Superior temporal gyrus (tissue), 1 donor: Measurements from ENCODE around the gene EPHA2.
A peak's percentile ranks its signal among the peaks of the same experiment; 100 is the strongest.
"Not testable (repeated sequence)": the region's sequence is repeated elsewhere in the genome, so short reads cannot be mapped to it uniquely, and the experiment has no call there.

Source experiments
- DNase-seq: peaks from one replicate; pipeline ENCODE4 v3.0.0-alpha.2; 2016; ENCODE audit errors: extremely low spot score

The EPHA2 gene

DNA sequence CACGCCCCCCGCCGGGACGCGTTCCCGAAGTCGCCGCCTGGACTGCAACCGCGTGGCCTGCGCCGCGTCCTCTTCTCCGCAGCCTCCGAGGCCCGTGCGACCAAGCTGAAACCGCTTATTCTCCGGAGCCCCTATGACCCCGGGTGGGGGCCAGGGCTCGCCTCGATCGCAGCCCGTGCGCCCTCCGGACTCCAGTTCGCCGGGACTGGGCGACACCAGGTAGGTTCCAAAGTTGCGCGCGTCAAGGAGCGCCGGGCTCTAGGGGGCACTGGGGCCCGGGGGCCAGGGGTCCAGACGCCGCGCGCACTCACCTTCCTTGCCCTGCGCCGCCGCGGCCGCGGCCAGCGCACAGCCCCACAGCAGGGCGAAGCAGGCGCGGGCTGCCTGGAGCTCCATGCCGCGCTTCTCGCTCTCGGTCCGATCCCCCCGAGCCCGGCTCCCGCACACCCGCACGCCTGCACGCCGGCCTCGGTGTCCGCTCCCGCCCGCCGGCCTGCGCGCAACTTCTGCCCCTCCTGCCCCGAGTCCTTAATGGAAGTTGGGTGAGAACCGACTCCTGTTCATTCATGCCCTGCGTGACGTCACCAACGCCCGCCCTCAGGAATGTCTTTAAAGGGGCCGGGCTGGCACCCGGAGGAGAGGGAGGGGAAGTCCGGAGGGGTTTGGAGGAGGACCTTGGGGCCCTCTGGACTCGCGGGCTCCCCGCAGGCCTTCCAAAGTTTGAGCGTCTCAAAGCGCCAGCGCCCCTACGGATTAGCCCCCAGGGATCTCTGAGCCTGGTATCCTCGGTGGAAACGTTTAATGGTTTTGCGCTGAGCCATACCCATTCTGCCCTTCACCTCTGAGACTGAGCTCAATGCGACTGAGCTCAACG lies at the start of gene EPHA2:
Gene EPHA2 (minus strand): TSS at position 533 of the 874 bp plus-strand sequence. CDS start 137 bp downstream, at position 396.
- DNase-seq, result peak; percentile 40

DNA sequence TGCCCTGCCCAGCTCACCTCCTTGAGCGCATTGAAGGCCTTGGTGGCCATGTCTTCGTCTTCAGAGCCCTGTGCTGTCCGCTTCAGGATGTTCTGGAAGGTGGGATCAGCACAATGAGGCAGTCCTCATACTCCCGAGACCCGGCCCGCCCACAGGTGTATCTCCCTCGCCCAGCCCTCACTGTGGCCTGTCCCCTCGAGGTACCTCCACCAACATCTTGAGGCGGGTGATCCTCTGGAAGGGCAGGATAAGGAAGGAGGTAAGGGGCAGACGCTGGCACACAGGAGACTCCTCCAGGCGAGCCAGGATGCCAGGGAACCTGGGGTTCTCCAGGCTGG lies 49.4 kb upstream of the EPHA2 start:
- DNase-seq, result no peak

DNA sequence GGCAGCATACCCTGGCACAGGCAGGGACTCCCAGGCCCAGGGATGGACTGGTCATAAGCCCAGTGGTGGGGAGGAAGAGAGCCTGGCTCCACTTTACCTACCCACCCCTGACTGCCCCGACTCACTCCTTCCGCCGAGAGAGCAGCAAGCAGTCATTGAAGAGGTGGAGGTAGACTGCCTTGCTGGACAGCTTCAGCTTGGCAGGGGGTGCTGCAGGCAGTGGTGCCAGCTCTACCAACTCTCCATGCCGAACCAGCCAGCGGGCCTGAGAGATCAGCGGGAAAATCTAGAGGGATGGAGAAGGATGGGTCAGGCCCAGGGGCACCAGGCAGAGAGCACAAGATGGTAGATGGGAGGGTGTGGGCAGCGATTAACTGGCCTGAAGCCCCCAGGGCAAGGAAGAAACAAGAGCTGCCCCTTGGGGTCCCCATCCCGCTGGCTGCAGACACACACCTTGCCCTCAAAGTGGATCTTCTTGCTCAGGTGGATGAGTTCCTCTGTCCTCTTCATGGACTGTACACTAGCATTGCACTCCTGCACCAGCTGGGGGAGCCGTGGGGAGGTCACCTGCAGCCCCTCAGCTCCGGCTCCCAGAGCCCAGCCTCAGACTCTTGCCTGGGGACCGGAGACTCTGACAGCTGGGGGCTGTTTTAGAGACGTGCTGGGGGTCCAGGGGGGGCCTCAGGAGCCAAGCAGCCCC lies 48.9 kb upstream of the EPHA2 start:
- DNase-seq, result no peak

DNA sequence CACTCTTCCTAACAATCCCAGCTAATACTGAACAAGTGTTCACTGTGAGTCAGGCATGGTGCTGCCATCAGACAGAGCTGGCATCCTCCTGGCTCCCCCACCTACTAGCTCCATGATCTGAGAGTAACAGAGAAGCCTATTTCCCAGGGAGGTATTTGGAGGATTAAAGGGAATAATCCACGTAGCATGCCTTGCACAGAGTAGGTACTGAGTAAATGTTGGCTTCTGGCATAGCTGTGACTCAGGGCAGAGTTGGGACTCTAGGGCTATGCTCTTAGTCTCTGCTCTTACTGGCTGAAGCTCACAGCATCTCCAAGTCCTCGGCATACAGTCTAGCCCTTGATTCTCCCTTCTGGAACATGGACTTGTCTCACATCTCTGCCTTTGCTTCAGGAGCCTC lies 48.3 kb upstream of the EPHA2 start:
- no peak for DNase-seq

DNA sequence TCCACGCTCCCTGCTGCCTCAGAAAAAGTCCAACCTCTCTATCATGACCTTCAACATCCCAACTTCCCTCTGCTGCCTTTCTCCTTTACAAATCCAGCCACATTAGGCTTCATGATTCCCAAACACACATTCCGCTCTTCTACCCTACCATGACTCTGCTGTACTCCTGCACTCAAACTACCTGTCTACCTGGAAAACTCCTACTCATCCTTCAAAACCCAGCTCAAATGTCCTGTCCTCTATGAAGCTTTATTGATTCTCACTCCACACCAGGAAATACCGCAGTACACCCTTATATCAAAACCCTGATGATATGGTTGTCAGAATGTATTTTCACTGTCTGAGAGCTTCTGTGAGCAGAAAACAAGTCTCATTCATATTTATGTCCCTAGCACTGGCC lies 47.7 kb upstream of the EPHA2 start:
- DNase-seq, result no peak

DNA sequence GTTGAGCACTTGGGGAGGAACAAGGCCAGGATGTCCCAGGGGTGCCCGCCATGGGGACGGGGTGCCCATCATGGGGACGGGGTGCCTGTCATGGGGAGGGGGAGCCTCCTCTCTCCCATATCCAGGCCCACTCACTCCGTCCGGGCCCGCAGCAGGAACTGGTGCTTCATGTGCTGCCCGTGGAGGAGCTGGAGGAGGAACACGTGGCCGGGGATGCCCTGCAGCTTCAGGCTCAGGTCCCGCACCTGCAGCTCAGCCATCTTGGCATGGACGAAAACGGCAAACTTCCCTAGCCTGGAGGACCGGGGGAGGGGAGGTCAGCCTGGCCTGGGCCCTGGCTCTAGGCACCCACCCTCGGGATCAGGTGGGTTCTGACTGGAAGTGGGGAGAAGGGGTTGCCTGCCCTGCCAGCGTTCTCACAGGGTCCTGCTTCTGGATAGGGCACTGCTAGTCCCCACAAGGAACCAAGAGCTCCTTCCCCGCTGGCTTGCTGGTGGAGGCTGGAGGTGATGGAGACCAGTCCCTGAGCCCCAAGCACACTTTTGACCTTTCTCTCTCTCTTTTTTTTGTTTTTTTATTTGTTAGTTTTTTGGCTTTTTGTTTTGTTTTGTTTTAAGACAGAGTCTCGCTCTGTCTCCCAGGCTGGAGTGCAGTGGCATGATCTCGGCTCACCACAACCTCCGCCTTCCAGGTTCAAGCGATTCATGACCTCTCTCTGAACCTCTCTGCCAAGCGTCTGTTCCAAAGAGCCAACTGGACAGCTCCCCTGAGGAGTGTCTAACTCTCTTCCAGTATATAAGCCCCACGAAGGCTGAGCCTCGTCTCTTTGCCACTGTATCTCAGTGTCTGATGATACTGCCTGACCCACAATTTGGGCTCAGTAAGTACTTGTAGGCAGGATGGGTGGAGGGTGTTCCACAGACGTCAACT lies 46.7 kb upstream of the EPHA2 start:
- no peak for DNase-seq

DNA sequence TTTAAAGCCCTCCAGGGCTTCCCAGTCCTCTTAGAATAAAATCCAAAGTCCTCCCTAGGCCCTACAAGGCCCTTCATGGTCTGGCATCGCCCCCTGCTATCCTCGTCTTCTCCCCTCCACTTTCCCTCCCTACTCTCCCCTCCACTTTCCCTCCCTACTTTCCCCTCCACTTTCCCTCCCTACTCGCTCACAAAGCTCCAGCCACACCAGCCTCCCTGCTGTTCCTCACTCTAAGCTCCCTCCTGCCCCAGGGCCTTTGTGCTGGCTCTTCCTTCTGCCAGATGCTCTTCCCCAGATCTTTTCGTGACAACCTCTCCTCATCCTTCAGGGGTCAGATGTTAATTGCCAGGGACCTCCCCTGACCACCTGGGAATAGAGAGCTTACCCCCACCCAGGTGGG lies 43.8 kb upstream of the EPHA2 start:
- no peak for DNase-seq

DNA sequence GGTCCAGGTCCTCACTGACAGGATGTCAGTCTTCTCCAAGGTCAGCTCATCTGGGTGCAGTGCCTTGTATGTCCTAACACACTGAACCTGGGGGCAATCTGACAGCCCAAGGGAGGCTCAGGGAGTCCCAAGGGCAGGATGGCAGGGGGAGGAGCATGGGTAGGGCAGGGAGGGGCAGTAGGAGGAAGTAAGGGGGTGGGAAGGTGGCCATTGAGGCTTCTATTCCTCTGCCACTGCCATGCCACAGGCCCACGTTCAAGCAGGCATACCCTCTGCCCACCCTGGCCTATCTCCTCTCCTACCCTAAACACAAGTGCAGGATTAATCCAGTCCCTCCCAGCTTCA lies 43.3 kb upstream of the EPHA2 start:
- no peak for DNase-seq

DNA sequence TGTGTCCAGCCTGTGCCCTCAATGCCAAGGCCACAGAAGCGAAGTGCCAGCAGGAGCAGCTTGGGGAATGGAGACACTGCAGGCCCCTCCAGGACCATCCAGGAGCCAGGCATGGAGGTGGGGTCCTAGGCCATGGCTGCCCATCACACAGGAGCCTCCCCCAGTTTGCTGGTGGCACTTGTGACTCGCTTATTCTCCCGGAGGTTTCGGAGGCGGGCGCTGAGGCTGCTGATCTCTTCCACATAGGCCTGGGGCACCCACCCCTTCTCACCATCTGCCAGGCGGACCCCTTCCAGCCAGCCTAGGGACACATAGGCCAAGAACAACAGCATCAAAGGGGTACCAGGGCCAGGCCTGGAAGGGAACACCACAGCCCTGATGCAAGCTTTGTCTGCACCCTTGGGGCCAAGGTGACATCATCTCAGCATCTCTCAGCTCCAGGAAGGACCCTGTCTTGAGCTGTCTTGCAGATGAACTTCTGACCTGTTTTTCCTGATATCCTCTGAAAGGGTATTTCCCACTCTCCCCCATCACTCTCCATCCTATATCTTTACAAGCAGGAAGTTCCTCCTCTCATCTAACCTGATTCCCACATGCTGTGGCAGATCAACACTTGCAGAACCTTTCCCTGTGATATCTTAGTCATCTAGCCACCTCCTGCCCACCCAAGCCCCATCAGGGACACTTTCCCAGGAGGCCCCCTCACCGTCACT lies 42.7 kb upstream of the EPHA2 start:
- DNase-seq, result no peak

DNA sequence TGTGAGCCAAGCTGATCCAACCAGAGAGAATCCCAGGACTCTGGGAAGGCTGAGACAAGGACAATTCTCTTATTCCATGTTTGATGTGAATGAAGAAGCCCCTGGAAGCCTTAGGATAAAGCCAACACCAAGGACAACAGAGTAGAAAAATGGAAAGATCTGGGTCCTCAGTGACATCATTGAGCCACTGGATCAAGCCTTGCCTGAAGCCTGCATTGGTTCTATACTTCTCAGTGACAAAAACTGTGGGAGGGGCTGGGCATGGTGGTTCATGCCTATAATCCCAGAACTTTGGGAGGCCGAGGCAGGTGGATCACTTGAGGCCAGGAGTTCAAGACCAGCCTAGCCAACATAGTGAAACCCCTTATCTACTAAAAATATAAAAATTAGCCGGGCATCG lies 41.0 kb upstream of the EPHA2 start:
- no peak for DNase-seq

DNA sequence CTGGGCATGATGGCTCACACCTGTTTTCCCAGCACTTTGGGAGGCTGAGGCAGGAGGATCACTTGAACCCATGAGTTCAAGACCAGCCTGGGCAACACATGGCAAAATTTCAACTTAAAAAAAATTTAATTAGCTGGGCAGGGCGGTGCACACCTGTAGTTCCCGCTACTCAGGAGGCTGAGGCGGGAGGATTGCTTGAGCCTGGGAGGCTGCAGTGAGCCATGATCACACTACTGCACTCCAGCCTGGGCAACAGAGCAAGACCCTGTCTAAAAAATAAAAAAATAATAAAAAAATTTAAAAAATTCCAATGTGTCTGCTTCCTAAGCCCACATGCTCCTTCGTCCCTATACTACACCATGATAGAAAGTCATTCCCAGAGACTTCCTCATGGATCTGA lies 40.3 kb upstream of the EPHA2 start:
- DNase-seq, result not testable (repeated sequence)

DNA sequence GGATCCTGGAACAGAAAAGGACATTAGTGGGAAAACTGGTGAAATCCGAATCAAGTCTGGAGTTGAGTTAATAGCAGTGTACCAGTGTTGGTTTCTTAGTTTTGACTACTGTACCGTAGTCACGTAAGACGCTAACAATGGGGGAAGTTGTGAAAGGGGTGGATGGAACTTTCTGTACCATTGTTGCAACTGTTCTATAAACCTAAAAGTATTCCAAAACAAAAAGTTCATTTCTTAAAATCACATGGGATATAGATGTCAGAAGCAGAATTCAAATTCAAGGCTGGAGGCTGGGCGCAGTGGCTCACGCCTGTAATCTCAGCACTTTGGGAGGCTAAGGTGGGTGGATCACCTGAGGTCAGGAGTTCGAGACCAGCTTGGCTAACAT lies 39.6 kb upstream of the EPHA2 start:
- DNase-seq, result no peak

DNA sequence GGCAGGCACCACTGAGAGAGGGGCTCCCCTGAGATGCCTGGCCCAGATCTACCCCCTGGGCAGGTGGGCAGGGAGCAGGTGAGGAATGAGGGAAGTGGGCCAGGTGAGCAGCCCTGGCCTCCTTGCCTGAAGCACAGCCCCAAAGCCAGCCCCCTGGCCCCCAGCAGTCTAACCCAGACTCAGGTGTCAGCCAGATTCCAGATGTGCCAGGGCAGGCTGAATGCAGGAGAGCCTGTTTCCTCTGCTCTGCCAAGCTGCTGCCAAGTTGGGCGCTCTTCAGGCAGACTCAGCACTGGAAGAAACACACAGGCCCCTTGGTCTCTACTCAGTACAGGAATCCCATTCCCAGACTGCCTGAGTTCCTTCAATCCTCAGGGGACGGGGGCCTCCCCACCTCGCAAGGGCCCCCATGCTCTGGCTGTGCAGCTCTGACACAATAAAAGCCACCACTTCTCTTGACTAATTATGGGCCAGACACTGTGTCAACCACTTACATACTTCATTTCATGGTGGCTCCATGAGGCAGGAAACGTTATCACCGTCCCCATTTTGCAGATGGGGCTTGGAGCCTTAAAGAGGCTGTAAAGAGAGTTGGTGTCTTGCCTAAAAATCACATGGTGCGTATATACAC lies 36.2 kb upstream of the EPHA2 start:
- DNase-seq, result no peak

DNA sequence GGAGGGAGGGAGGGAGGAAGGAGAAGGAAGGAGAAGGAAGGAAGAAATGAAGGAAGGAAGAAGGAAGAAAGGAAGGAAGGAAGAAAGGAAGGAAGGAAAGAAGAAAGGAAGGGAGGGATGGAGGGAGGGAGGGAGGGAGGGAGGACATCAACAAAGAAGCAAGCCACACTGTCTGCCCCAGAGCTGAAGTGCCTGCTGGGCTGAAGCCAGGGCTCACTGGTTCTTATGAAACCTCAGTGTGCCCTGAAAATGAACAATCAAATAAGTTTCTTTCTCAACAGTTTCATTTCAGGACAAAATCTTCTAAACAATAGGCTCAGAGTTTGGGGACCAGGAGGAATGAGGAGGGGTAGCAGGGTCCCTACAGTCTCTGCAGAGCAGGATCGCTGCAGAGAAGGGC lies 35.4 kb upstream of the EPHA2 start:
- no peak for DNase-seq

DNA sequence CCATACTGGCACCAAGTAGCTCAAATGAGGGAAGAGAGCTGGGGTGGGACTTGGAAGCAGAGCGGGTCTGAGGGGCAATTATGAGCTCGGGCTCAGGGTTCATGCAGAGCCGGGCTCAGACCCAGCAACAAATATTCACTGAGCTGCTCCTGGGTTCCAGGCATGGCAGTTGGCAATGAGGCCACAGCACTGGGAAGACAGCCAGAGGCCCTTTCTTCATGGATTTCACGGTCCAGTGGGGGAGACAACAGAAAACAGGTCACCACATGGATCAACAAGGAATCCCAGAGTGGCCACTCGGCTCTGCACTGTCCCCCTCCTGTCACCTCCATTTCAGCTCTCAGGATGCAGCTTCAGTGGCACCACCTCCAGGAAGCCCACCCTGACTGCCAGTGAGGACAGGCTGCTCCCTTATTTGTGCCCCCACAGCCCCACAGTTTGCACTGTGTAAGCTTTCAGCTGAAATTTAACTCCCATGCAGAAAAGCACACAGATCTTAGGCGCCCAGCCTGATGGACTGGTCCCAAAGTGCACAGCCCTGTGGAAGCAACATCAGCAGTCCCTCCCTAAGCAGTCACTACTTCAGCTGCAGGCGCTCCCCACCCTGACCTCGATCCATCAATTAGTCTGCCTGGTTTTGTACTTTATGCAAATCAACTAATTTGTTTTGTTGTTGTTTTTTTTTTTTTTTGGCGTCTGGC lies 34.2 kb upstream of the EPHA2 start:
- peak; percentile 25 for DNase-seq

DNA sequence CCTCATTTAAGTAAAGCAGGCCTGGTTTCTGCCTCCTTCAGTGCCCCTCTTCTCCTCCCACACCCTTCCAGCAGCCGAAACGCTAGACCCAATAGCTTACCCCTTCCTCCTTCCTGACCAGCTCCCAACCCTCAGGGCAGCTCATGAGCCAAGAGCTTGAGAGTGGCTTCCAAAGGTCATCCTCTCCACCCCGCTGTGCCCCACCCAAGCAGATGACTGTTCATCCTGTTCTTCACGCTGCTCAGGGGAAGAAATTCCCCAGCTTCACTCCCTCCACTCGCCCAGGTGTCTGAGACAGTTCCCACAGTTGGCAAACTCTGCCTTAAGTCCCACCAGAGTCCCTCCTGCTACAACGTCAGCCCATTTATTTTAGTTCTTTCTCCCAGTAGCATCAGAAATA lies 33.1 kb upstream of the EPHA2 start:
- no peak for DNase-seq

DNA sequence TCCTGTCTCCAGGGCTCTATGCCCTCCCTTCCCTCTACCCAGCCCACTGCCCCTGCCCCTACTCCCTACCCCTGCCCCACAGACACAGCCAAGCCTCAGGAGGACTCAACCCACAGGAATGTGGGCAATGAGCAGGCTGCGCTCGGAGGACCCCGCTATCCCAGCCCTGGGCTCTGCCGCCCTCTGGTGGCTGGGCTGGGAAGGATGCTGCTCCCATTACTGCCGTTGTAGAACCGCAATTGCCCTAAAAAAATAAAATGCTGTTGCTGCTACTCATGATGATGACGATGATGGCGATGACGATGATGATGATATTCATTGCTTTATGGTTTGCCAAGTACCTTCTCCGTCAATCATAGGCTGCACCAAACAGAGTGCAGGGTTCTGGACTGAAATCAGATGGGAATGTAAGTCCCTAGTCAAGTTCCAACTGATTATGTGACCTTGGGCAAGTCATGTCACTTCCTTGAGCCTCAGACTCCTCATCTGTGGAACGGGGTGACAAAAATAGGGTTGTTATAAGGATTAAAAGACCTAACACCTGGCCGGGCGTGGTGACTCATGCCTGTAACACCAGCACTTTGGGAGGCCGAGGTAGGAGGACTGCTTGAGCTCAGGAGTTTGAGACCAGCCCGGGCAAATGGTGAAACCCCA lies 32.0 kb upstream of the EPHA2 start:
- peak; percentile 68 for DNase-seq

DNA sequence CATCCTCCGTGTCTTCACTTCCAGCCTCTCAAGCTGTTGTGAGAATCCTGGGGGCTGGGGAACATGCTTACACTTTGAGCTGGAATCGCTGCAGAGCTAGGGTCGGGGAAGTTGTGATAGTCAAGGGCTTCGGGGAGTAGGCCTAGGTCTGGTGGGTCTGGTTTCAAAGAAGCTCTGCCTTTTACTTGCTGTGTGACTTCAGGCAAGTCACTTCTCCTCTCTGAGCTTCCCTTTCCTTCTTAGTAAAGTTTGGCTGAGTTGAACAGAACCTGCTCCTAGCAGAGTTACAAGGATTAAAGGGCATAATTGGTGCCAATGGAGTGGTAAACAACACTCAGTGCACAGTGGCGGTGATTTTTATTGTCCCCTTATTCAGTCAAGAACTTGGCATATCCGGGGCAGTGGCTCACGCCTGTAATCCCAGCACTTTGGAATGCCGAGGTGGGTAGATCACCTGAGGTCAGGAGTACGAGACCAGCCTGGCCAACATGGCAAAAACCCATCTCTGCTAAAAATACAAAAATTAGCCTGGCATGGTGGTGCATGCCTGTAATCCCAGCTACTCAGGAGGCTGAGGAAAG lies 30.9 kb upstream of the EPHA2 start:
- DNase-seq, result no peak

DNA sequence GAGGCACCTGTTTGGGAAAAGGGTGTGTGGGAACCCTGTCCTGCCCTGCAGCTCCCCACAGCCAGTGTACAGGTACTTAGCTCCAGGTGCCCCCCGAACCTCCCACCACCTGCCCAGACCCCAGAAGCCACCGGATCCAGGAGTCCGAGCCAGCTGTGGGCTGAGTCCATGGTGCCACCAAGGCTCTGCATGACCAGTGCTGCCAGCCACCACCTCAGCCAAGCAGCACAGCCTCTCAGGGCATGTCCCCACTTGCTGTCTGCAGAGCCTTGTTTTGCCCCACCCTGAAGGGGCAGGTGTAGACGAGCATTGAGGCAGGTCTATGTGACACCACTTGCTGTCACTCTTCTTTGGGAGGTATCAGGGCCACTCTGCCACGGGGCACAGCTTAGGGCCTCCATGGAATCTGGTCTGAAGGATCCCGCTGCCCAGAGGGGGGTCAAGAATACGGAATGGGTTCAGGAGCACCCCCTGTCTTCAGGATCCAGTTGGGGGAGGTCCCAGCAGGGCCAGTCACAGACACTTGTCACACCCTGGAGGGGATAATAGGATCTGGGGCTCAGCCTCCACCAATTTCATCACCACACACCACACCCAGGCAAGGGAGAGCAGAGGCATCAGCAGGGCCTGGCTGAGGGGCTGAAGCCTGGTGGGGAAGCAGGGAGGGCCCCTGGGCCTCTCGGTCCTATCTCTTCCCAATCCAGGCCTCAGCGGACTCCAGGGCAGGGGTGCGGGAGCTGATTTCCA lies 28.9 kb upstream of the EPHA2 start:
- DNase-seq, result no peak
